Fibroblast of the aortic adventitia (primary cell): Measurements from ENCODE around the gene MRFAP1L1. TPM values are rescaled to one million over a fixed set of nuclear protein-coding genes. Genes with fewer than 3 reads are reported as not detected.

Experiments
- DNase-seq: peaks from one replicate; pipeline ENCODE4 v3.0.0-alpha.2; 2010; ENCODE audit warnings: low read depth
- H3K4me3 ChIP-seq: 2 replicates; pipeline ENCODE4 v1.5.1; 2011; ENCODE audit warnings: low read depth, mild to moderate bottlenecking, control low read depth, low read length, moderate library complexity
- total RNA-seq: library from RNA; depleted of rRNA; stranded (reverse); fragments of >200 nt; gene quantifications from 2 replicates; pipeline ENCODE4 v1.2.3, GENCODE V29; 2012; ENCODE audit warnings: low replicate concordance
- TF ChIP-seq, protein P1 (sequence below): IDR thresholded peaks from 2 replicates; pipeline ENCODE4 v1.5.1; 2011; ENCODE audit warnings: mild to moderate bottlenecking, low read length, control low read depth, inconsistent platforms; ENCODE audit not compliant: insufficient read depth

MRFAP1L1 gene
- total RNA-seq, 1 donor, result 48.8 TPM

DNA sequence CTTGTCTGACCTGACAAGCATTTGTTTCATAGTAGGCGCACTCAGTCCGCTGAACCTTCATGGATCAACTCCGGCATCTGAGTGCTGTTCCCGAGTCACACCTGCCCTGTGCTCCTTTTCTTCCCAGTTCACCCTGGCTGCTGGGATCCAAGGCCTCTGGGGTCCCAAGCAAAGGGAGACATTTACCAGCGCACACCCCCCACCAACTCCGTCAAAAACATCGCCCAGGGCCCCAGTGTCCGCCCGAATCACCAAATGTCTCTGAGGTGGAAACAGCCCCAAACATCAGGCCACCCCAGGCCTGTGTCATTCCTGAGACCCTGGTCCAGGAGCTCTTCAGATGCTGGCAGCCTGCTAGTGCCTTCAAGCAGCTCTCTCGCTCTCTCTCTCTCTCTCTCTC is 11.5 kb upstream of the MRFAP1L1 start:
- TF ChIP-seq, protein P1, sequence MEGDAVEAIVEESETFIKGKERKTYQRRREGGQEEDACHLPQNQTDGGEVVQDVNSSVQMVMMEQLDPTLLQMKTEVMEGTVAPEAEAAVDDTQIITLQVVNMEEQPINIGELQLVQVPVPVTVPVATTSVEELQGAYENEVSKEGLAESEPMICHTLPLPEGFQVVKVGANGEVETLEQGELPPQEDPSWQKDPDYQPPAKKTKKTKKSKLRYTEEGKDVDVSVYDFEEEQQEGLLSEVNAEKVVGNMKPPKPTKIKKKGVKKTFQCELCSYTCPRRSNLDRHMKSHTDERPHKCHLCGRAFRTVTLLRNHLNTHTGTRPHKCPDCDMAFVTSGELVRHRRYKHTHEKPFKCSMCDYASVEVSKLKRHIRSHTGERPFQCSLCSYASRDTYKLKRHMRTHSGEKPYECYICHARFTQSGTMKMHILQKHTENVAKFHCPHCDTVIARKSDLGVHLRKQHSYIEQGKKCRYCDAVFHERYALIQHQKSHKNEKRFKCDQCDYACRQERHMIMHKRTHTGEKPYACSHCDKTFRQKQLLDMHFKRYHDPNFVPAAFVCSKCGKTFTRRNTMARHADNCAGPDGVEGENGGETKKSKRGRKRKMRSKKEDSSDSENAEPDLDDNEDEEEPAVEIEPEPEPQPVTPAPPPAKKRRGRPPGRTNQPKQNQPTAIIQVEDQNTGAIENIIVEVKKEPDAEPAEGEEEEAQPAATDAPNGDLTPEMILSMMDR, result no peak
- no peak for DNase-seq
- H3K4me3 ChIP-seq, result no peak overlapping the region

DNA sequence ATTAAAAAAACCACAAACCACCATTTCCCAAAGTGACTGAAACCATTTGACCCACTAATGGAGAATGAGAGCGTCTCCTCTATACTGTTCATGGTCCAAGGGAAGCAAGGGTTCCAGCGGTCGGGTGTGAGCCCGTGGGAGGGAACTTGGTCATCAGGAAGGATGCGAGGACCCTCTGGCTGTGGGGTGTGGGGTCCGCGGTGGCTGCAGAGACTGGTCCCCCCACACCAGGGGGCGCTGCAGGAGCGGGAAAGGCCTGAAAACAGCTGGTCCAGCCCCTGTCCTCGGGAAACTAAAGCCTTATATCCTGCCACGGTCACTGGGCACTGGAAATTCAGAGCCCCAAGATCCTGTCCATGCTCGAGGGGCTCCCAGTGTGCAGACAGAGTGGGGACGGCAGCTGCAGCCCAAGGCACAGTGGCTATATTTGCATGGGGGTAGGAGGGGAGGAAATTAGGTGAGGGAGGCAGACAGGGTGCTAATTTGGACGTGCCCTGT is 10.6 kb upstream of the MRFAP1L1 start:
- H3K4me3 ChIP-seq, result no peak overlapping the region
- peak; percentile 77 for DNase-seq
- TF ChIP-seq, protein P1, result peak; percentile 95

DNA sequence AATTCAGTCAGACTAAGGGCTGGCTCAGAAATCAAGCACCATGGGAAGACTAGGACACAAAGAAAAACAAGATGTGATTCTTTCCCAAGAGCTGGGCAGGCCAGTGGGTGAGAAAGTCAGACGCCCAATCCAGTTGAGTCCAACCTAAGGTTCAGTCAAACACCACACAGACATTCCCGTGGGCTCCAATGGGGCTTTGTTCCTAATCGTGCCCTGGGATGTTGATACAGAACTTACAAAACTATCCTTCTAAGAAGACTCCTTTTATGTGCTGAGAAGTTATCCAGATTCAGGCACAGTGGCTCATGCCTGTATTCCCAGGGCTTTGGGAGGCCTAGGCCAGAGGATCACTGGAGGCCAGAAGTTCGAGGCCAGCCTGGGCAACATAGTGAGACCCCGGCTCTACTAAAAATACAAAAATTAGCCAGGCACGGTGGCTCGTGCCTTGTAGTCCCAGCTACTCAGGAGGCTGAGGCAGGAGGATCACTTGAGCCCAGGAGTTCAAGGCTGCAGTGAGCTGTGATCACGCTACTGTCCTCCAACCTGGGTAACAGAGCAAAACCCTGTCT is 10.0 kb upstream of the MRFAP1L1 start:
- no peak for DNase-seq
- H3K4me3 ChIP-seq, result no peak overlapping the region
- TF ChIP-seq, protein P1, result no peak

DNA sequence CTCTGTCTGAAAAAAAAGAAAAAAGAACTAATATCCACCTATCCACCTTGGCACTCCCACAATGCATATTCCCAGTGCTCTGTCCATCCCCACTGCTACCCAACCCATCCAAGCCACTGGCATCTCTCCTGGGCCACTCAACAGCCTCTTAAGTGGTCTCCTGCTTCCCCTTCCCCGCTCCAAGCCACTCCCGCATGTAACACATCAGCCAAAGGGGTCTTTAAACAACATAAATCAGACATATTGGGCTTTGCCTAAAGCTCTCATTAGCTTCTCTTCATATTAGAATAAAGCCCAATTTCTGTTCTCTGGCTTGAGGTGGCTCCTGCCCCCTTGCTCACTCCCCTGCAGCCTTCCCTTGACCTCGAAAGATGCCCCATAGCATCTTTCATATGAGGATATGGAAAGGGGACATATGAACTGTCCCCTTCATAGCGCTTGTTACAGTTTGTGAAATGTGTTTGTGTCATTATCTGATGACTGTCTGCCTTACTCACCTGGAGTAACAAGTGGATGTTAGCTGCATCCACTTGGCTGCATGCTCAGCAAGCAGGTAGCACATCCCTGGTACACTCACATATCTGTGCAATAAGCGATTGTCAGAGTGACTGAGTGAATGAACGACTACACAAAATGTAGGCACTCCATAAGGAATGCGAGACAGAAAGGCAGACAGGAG is 9.4 kb upstream of the MRFAP1L1 start:
- TF ChIP-seq, protein P1, result no peak
- DNase-seq, result no peak
- H3K4me3 ChIP-seq, result no peak overlapping the region

DNA sequence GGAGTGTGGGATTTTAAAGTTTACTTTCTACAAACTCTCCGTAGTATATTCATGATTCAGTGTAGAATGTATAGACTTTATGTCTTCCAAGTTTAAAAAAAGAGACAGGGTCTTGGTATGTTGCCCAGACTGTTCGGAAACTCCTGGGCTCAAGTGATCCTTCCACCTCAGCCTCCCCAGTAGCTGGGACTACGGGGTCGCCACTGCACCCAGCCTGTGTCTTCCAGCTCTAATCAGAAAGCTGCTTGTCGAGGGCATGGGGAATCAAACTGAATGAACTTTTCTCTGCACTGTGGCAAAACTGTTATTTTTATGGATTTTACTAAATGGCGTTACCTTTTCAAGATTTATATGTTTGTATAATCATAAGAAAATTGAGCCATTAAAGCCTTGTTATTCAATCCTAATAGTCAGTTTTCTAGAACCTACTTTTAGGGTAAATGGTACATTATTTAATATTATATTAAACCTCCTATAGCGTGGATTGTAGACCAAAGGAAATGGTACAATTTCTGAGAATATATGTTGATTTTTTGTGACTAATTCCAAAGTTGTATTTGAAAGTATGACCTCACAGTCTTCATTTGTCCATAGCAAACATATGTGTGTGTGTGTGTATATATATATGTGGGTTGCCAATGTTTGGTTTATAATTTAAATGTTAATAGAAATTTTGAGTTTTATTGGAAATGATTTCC is 7.4 kb upstream of the MRFAP1L1 start:
- H3K4me3 ChIP-seq, result peak overlapping the region; percentile 95
- DNase-seq, result no peak
- TF ChIP-seq, protein P1, result no peak

DNA sequence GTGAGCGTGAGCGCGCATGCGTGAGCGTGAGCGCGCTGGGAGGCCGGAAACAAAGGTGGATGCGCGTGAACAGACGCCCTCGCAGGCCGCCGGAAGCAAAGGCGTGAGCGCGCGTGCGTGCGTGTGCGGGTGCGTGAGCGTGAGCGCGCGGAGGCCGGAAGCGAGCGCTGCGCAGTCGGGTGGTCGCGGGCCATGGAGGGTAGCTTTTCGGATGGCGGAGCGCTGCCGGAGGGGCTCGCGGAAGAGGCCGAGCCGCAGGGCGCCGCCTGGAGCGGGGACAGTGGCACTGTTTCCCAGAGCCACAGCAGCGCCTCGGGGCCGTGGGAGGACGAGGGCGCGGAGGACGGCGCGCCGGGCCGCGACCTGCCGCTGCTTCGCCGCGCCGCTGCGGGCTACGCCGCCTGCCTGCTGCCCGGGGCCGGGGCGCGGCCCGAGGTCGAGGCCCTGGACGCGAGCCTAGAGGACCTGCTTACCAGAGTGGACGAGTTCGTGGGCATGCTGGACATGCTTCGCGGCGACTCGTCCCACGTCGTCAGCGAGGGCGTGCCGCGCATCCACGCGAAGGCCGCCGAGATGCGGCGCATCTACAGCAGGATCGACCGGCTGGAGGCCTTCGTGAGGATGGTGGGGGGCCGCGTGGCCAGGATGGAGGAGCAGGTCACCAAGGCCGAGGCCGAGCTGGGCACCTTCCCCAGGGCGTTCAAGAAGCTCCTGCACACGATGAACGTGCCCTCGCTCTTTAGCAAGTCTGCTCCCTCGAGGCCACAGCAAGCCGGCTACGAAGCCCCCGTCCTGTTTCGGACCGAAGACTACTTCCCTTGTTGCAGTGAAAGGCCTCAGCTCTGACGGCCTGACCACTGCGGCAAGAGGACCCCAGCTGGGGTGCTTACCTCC is 6.6 kb upstream of the MRFAP1L1 start, which contains the start of gene BLOC1S4:
Gene BLOC1S4 (plus strand): TSS at position 157 of the 894 bp plus-strand sequence. CDS start 36 bp downstream, at position 193.
- H3K4me3 ChIP-seq, result peak within 1 kb of the TSS; percentile 95
- TF ChIP-seq, protein P1, result no peak
- peak; percentile 92 for DNase-seq
